Lower leg skin (tissue), 3 donors: ENCODE data around the gene KLHL21.

Source experiments
- CTCF ChIP-seq, 3 donors: fragments of 450-650 bp; IDR thresholded peaks; one replicate each; pipeline ENCODE4 v1.5.1; 2016; ENCODE audit warnings: antibody characterized with exemption in 3 of 3, mild to moderate bottlenecking in 3 of 3, moderate library complexity in 2 of 3
- POLR2A ChIP-seq, 2 donors: fragments of 450-650 bp; IDR thresholded peaks; one replicate each; pipeline ENCODE4 v1.6.1; 2016 to 2017; ENCODE audit warnings: antibody characterized with exemption in 2 of 2, mild to moderate bottlenecking in 1 of 2, moderate library complexity in 1 of 2

GRCh38 chr1:6635910-6636760 lies 33.5 kb upstream of the KLHL21 start:
- no peak for TF ChIP-seq POLR2A (IDR thresholded peaks at IDR 0.05)
- no peak for TF ChIP-seq CTCF (IDR thresholded peaks at IDR 0.05)
